ENCODE data around the gene ABHD12B. TPM values are rescaled to one million over a fixed set of nuclear protein-coding genes. Genes with fewer than 3 reads are reported as not detected.

The ABHD12B gene
- total RNA-seq, 1 experiment from 2014 or later = 51.0 TPM

- H2BK5ac ChIP-seq (ENCODE audit: insufficient read length, low read length) = no peak overlapping the region
- H2AFZ ChIP-seq (ENCODE audit: low read length) = no peak overlapping the region
- Mint-ChIP-seq H3K27me3 (ENCODE audit: low read depth) (no peaks in the 10 kb centered on the region; the same call in 1 of the 2 replicates), H3K9me3 (no peaks in the 10 kb centered on the region; a peak in 1 of 5 replicates), H3K4me1 (peaks cover 27 to 28% of the 10 kb centered on the region in 2 experiments), H3K36me3 (ENCODE audit: insufficient read depth in 1 of 3, low read depth in 3 of 3) (no peaks in the 10 kb centered on the region), H3K4me3 (no peak overlapping the region), H3K27ac (no peak overlapping the region)
- no peaks in the 10 kb centered on the region for H3K79me1 ChIP-seq (ENCODE audit: insufficient read depth, low read depth, low read length, poor library complexity, severe bottlenecking)
- H2BK15ac ChIP-seq (ENCODE audit: low read depth, low read length) = no peak overlapping the region
- H3K23ac ChIP-seq (ENCODE audit: insufficient read length, low read depth, low read length) = no peak overlapping the region
- TF ChIP-seq CTCF (conservative IDR thresholded peaks at IDR 0.05) = no peak
- no peak overlapping the region for H2BK120ac ChIP-seq (ENCODE audit: low read depth, low read length, poor library complexity, severe bottlenecking)
- H3K27ac ChIP-seq (ENCODE audit: insufficient read length, low read depth, low read length) = no peak overlapping the region
- H3K4me2 ChIP-seq (ENCODE audit: insufficient read depth, insufficient read length, low read length) = no peak overlapping the region
- H3K9ac ChIP-seq (ENCODE audit: extremely low read depth, insufficient read length, low read length) = no peak overlapping the region
- no peak overlapping the region for H3K18ac ChIP-seq (ENCODE audit: insufficient read length, low read depth, low read length)
- no peak overlapping the region for H2BK20ac ChIP-seq (ENCODE audit: low read depth, low read length, poor library complexity, severe bottlenecking)
- H4K91ac ChIP-seq (ENCODE audit: insufficient read length, low read depth, low read length) = no peak overlapping the region
- no peaks in the 10 kb centered on the region for H4K20me1 ChIP-seq (ENCODE audit: control insufficient read depth, insufficient read depth, insufficient read length)
- H3K4me1 ChIP-seq (ENCODE audit: insufficient read depth, low read length) = peaks cover 4% of the 10 kb centered on the region
- H4K8ac ChIP-seq (replicated peaks; ENCODE audit: insufficient read length, low read depth, low read length) = no peak overlapping the region
- H3K79me2 ChIP-seq (ENCODE audit: insufficient read depth, low read length) = no peaks in the 10 kb centered on the region
- no peak overlapping the region for H2AK5ac ChIP-seq (ENCODE audit: insufficient read length, low read length)
- H4K5ac ChIP-seq (ENCODE audit: insufficient read length, low read depth, low read length) = no peak overlapping the region
- no peak overlapping the region for H3K4ac ChIP-seq (ENCODE audit: low read depth, low read length)
- WGBS (ENCODE audit: extremely low coverage, insufficient read length, low lambda C conversion rate) = no CpG with 5 or more reads among the region's 4 CpGs
- no peak overlapping the region for H2BK12ac ChIP-seq (ENCODE audit: insufficient read length, low read depth, low read length)
- no peaks in the 10 kb centered on the region for H3K27me3 ChIP-seq (ENCODE audit: insufficient read depth, low read length)
- H3K56ac ChIP-seq (ENCODE audit: insufficient read length, low read depth, low read length) = no peak overlapping the region
- no peaks in the 10 kb centered on the region for H3K23me2 ChIP-seq (ENCODE audit: insufficient read length, low read depth, low read length, poor library complexity, severe bottlenecking)
- no peaks in the 10 kb centered on the region for H3K9me3 ChIP-seq (ENCODE audit: control insufficient read depth, low read depth, low read length)
- no peak for DNase-seq
- no peak overlapping the region for H3K14ac ChIP-seq (ENCODE audit: insufficient read depth, low read length)
- no peak overlapping the region for H3T11ph ChIP-seq (ENCODE audit: low read length)
Observed at GRCh38 chr14:50862036-50862570, 9.8 kb upstream of the ABHD12B start.

All from H9 (cell line).